Astrocyte of the hippocampus (primary cell): Measurements from ENCODE around the gene ASB8.
A peak's percentile ranks its signal among the peaks of the same experiment; 100 is the strongest.
"Not testable (repeated sequence)": the region's sequence is repeated elsewhere in the genome, so short reads cannot be mapped to it uniquely, and the experiment has no call there.

Source experiments
- DNase-seq: peaks from one replicate; pipeline ENCODE4 v3.0.0; 2011; ENCODE audit warnings: low read depth, low spot score

The ASB8 gene

GRCh38 chr12:48142818-48143674 lies 14.3 kb downstream of the ASB8 start:
- DNase-seq: no peak

- DNase-seq: no peak
Measured at GRCh38 chr12:48135027-48135426, 22.3 kb downstream of the ASB8 start.

DNA sequence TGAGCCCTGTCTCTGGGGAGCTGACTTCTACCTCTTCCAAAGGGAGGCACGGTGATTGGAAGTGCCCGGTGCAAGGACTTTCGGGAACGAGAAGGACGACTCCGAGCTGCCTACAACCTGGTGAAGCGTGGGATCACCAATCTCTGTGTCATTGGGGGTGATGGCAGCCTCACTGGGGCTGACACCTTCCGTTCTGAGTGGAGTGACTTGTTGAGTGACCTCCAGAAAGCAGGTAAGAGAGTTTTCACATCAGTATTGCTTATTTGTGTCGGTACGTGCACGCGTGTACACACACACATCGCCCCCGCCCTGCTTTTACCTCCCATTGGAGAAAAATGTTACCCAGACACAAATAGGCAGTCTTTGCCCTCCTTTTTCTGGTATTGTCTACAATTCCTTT lies 24.5 kb downstream of the ASB8 start:
- DNase-seq: no peak

GRCh38 chr12:48131517-48131916 lies 25.8 kb downstream of the ASB8 start:
- no peak for DNase-seq

DNA sequence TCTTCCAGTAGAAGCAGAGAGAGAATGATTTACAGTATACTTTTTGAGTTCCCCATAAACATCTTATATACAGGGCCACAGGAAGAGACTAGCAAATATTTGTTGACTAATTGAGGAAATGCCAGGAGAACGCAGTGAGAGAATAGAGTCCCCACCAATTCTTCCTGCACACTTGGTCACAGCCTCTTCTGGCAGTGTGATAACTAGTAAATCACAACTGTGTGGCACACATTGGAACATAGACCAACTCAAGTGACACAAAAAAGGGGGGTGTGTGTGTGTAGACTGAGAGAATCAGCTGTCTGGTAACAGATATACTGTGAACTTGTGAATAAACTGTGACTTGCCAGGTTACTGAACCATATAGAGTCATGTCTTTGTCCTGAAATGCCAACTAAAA lies 27.9 kb downstream of the ASB8 start:
- DNase-seq: no peak

GRCh38 chr12:48128800-48129199 lies 28.5 kb downstream of the ASB8 start:
- no peak for DNase-seq

DNA sequence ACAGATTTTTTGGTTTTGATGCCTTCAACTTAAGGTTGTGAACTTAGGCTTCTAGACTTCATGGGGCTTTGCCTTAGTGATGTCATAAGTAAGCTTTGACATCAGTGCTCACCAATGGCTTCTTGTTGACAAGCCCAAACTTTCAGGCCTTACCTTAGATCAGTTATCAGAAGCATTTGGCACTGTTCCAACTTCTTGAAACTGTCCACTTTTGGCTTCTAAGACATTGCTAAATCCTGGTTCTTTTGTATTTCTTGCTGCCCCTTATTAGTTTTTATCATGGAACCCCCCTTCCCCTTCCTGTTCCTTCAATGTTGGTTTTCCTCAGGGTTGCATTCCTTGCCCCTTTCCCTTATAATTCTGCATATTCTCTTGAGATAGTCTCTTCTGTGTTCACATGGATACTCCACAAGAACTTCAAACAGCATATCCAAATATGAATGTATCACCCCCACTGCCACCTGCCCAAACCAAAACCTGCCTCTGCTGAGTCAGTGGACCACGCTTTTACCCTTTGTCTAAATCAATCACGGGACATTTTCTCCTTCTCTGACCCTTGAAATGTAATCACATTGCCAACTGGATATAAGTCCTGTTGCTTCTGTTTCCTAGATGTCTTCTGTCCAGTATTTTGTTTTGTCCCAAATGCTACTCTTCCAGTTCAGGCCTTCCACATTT lies 30.2 kb downstream of the ASB8 start:
- no peak for DNase-seq

- no peak for DNase-seq
Measured at GRCh38 chr12:48125985-48126384, 31.3 kb downstream of the ASB8 start.

DNA sequence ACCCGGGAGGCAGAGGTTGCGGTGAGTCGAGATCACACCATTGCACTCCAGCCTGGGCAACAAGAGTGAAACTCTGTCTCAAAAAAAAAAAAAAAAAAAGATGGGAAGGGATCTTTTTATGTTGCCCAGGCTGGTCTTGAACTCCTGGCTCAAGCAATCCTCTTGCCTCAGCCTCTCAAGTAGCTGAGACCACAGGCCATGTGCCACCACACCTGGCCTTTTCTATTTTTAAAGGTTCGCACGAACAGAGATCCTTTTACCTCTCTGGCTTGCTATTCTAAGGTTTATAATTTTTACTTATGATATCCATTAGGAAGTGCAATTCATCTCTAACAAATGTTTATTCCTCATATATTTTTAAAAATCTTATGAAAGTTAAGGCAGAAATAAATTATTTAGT lies 31.8 kb downstream of the ASB8 start:
- not testable (repeated sequence) for DNase-seq

GRCh38 chr12:48123169-48123568 lies 34.1 kb downstream of the ASB8 start:
- no peak for DNase-seq

GRCh38 chr12:48122065-48122834 lies 35.1 kb downstream of the ASB8 start:
- no peak for DNase-seq

DNA sequence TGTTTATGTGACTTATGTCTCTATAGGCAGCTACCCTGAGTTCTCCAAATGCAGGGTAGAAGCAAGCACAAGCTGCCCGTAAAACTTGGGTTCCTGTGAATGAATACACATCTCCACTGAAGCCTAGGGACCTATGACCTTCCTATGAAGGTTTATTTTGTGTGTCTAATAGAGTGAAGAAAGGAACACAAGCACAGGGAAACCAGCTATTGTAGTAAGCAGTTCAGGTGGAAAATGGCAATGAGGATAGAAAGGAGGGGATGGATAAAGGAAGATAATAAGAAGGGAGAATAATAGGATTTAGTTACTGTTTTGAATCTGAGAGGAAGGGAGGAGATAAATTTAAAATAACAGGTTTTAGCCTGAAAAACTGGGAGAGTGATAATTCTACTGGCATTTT lies 35.8 kb downstream of the ASB8 start:
- no peak for DNase-seq

DNA sequence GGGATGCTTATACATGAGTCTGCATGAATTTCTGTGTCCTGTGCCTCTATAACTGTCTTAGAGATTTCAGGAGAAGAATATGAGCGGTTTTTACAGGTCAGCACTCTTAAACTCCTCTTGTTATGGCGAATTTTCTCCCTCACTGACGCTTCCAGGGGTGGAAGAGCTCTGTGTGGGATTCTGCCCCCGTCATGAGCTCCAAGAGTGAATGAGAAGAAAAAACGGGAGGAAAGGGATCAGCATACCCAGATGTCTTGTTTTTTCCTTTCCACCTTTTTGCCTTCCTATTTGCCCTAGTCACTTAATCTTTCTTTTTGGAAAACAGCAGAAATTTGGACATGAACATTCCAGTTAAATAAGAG lies 37.5 kb downstream of the ASB8 start:
- peak; percentile 43 for DNase-seq

DNA sequence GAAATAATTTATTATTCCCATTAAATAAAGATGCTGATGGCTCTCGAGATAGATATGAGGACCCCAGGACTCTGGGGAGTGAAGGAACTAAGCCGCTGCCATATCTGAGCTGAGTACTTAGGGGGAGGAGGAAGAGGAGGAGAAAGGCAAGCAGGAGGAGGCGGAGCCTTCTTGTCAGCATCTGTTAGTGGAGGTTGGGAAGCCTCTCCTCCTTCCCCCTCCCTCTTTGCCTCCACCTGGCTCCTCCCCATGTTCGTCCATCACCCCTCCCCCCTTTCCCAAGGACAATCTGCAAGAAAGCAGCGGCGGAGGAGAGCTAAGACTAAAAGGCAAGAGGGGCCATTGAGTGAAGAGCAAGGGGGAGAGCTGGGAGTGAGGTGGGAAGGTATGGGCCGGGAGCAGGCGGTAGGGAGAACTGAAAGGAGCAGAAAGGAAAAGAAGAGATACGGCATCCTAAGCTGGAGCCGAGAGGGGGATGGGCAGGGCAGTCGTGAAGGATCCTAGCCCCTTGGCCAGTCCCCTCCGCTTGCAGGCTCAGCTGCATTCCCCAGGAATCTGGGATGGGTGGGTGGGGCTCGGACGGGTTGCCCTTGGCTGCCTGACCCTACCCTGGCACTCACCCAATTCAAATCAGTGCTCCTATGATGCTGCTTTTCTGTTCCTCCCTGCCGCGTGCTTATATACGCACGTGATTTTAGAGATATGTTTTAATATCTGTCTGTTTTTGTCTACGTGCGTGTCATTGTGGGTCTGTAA lies 38.1 kb downstream of the ASB8 start, which contains the start of gene PFKM:
Gene PFKM (plus strand): TSS at position 287 of the 756 bp plus-strand sequence. CDS start 3,411 bp downstream, outside the sequence.
- peak; percentile 94 for DNase-seq

DNA sequence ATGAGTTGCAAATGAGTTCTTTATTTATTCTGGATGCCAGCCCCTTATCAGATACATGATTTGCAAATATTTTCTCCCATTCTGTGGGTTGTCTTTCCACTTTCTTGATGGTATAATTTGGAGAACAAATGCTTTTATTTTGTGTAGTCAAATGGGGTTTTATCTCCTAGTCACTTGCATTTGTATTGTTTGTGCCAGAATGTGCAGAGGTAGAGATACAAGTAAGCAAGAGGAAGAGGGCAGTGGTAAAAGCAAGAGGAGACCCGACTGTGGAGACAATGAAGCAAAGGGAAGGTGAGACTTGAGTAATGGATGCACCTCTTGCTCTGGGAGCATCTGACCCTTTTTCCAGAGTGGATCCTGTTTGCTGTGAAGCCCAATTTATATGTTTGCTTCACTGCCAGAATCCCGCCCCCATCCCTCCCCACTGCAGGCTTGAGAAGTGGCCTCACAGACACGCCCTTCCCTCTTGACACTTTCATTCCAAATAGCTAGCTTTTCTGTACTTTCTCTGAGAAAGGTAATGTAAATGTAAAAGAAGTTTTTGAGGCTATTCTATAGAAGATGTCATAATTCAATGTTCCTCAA lies 38.9 kb downstream of the ASB8 start:
- DNase-seq: no peak

DNA sequence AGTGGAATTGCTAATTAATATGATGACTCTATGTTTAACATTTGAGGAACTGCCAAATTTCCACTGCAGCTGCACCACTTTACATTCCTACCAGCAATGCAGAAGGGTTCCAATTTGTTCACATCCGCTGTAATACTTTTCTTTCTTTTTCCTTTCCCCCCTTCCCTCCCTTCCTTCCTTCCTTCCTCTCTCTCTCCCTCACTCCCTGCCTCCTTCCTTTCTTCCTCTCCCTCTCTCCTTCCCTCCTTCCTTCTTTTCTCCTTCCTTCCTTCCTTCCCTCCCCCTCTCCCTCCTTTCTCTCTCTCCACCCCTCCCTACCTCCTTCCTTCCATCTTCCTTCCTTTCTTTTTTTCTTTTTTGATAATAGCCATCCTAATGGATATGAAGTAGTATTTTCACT lies 41.4 kb downstream of the ASB8 start:
- no peak for DNase-seq

- DNase-seq: not testable (repeated sequence)
Measured at GRCh38 chr12:48111312-48111693, 46.0 kb downstream of the ASB8 start.

DNA sequence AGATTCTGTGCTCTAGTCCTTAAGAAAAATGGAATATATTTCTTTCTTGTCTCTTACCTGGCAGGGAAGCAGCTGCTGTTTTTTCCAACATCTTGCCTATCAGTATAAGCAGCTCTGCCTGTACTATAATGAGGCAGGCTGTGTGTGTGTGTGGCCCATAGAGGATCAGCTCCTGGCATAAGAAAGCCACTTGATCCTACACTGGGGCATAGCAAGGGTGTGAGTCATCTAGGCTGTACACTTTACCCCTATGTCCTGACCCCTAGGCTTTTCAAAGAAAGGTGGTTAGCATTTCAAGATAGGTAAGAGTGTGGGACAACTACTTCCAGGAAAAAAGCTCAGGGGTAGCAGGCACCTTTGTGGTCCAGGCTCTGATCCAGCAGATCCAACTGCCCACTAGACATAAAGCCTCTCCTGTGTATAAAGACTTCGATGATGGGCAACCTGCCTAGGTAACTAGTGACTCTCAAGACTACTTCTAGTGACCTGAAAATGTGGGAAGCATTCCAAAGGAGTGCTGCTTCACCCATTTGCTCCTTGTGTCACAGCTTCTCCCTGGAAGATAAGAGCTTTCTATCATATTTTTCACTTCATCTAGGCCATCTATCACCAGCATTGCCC lies 46.5 kb downstream of the ASB8 start:
- no peak for DNase-seq

GRCh38 chr12:48109424-48109823 lies 47.9 kb downstream of the ASB8 start:
- no peak for DNase-seq

GRCh38 chr12:48106681-48107613 lies 50.4 kb downstream of the ASB8 start:
- no peak for DNase-seq
